GM13977 (cell line): ENCODE data around the gene MSRB1.
A peak's percentile ranks its signal among the peaks of the same experiment; 100 is the strongest.
"Not testable (repeated sequence)": the region's sequence is repeated elsewhere in the genome, so short reads cannot be mapped to it uniquely, and the experiment has no call there.

ENCODE experiments used
- DNase-seq: peaks from one replicate; pipeline ENCODE4 v3.0.0; 2012; ENCODE audit warnings: low spot score
- CTCF ChIP-seq: IDR thresholded peaks from 2 replicates; pipeline ENCODE4 v1.5.1; 2012; ENCODE audit warnings: mild to moderate bottlenecking, control low read depth; ENCODE audit not compliant: insufficient read depth; ENCODE audit errors: extremely low read depth, missing control alignments
- in situ Hi-C: fragments of 300-500 bp; cut with MboI; formaldehyde crosslinking; loops from one replicate; pipeline ENCODE4 v1.12.0; 2022; ENCODE audit warnings: low sequenced_read_pairs, low pct_unique_long_range_greater_than_20kb, mixed read lengths, inconsistent platforms; ENCODE audit not compliant: unreplicated experiment

MSRB1 gene

DNA sequence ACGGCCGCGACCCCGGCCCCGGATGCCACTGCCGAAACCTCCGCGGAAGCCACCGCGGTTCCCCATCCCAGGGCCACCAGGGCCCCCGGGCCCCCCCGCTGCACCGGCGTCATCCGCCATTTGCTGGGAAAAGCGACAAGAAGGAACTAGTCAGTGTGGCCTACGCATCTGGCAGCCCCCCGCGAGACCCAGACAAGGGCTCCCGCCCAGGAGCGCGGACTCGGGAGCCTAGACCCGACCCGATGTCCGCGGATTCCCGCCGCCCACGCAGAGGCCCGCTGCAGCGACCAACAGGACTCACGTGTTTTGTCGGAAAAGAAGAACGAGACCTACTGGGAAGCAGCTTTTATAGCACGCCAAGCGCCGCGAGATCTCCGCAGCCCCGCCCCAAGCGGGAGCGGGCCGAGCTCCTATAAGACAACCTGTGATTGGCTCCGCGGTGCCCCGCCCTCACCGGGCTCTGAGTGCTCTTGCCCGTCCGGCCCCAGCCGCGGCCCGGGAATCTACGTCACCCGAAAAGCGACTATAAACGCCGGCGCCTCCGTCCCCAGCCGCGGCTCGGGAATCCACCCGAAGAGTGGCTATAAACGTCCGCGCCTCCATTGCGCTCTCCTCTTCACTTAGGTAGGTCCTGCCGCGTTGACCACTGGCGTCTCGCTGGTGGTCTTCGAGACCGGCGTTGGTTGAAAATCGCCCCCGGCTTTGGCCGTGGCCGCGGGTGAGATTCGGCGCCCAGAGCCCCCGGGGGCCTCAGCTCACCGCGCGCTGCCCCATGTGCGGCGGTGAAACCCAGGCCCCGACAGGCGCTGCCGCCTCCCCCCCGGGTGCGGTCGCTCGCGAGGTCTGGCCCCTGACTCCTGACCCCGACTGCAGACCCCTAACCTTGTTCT is 21.8 kb upstream of the MSRB1 start, which contains the start of gene RPS2:
Gene RPS2, minus strand, starts transcription at position 321 of the 890 bp plus-strand sequence. Its CDS starts 201 bp downstream, at position 120.
- in situ Hi-C loops: no loop called here
- TF ChIP-seq CTCF: no peak
- DNase-seq: peak; percentile 100

DNA sequence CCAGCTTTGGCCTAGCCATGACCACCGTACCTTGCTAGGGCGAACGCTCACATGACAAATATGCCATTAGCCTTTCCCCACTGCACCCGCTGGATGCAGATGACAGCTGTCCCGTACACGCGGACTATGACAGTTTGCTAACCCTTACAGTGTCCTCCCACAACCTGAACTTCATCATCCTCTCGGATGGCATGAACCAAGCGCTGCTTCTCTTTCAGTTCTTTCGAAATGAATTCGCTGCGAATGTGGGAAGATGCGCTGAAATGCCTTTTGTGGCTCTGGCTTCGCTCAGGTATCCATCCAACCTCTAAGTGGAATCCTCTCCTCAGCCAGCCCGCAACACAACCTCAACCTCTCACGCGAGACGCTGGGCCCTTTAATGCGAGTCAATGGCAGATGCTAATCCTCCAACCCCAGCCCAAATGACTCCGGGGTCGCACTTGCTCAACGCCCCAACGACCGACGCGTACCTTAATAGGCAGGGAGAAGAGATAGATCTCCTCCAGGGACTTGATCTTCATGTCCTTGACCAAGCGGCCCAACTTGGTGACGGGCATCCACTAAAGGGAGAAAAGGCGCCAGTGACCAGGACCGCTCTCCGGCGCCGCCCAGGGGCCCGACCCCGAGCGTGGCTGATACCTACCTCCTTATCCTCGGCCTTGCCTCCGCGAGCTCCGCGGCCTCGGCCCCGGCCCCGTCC is 21.0 kb upstream of the MSRB1 start:
- peak; percentile 23 for TF ChIP-seq CTCF
- no peak for DNase-seq
- in situ Hi-C loops: no loop called here

GRCh38 chr16:1962161-1963153 is 19.5 kb upstream of the MSRB1 start:
- DNase-seq, in situ Hi-C loops: not testable (repeated sequence)

- in situ Hi-C loops: no loop called here
- DNase-seq: no peak
- TF ChIP-seq CTCF: no peak
These were observed 18.7 kb upstream of the MSRB1 start for GRCh38 chr16:1961651-1962067.

DNA sequence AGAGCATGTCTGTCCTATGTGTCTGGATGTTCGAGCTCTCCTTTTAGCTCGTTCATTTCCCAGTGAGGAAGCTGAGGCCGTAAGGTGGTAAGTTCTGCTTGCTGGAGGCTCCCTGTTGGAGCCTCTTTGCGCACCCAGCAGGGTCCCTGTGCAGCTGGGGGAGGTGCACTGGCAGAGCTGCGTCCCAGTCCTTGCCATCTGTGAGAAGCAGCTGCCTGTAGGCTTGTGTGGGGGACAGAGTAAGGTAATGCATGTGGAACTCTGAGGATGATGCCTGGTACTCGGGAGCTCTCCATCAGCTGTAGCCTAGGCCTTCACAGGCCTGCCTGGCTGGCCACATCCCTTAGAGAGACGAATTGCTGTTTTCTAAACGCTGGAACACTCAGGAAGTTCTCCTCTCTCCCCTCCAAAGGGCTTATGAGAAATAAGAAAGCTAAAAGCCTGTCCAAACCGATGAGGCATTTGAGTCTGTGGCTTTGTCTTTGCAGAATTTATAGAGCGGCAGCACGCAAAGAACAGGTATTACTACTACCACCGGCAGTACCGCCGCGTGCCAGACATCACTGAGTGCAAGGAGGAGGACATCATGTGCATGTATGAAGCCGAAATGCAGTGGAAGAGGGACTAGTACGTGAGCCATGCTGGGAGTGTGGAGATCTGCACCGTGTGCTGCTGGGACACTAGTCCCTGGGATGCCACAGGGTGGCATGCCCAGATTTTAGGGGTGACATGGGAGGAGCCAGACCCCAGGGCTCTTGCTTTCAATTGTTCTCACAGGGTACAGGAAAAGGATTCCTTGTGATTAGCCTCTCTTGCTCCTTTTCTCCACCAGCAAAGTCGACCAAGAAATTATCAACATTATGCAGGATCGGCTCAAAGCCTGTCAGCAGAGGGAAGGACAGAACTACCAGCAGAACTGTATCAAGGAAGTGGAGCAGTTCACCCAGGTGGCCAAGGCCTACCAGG is 17.9 kb upstream of the MSRB1 start:
- no peak for TF ChIP-seq CTCF
- in situ Hi-C loops: no loop called here
- DNase-seq: no peak
